GM21576 (cell line): Measurements from ENCODE around the gene NEDD4L.

Experiments used
- ATAC-seq: cut with Tn5 transposase; IDR thresholded peaks from one replicate; pipeline ENCODE4 v1.9.1; 2021; ENCODE audit warnings: mild to moderate bottlenecking, moderate library complexity; ENCODE audit not compliant: unreplicated experiment

Gene NEDD4L

GRCh38 chr18:58337285-58337684, 293.3 kb downstream of the NEDD4L start:
- ATAC-seq, result no peak

- ATAC-seq, result no peak
These were observed 293.7 kb downstream of the NEDD4L start for GRCh38 chr18:58337686-58338085.

- ATAC-seq, result no peak
These were observed 294.1 kb downstream of the NEDD4L start for GRCh38 chr18:58338141-58338540.

- ATAC-seq, result no peak
These were observed 295.1 kb downstream of the NEDD4L start for GRCh38 chr18:58338961-58339592.

- no peak for ATAC-seq
These were observed 295.9 kb downstream of the NEDD4L start for GRCh38 chr18:58339890-58340289.

GRCh38 chr18:58341916-58342315, 297.9 kb downstream of the NEDD4L start:
- ATAC-seq, result no peak

- no peak for ATAC-seq
These were observed 300.1 kb downstream of the NEDD4L start for GRCh38 chr18:58344080-58344670.

- ATAC-seq, result no peak
These were observed 300.9 kb downstream of the NEDD4L start for GRCh38 chr18:58344861-58345463.

GRCh38 chr18:58345875-58346274, 301.8 kb downstream of the NEDD4L start:
- ATAC-seq, result no peak

GRCh38 chr18:58347135-58347534, 303.1 kb downstream of the NEDD4L start:
- no peak for ATAC-seq

- no peak for ATAC-seq
These were observed 304.5 kb downstream of the NEDD4L start for GRCh38 chr18:58348517-58348916.

- ATAC-seq, result no peak
These were observed 304.9 kb downstream of the NEDD4L start for GRCh38 chr18:58348951-58349350.

GRCh38 chr18:58349650-58350049, 305.6 kb downstream of the NEDD4L start:
- no peak for ATAC-seq

GRCh38 chr18:58350526-58350925, 306.5 kb downstream of the NEDD4L start:
- no peak for ATAC-seq

GRCh38 chr18:58351776-58352175, 307.8 kb downstream of the NEDD4L start:
- ATAC-seq, result no peak

- no peak for ATAC-seq
These were observed 309.6 kb downstream of the NEDD4L start for GRCh38 chr18:58353581-58353980.

GRCh38 chr18:58354051-58354450, 310.0 kb downstream of the NEDD4L start:
- ATAC-seq, result no peak

GRCh38 chr18:58354791-58355190, 310.8 kb downstream of the NEDD4L start:
- ATAC-seq, result no peak

- ATAC-seq, result no peak
These were observed 311.2 kb downstream of the NEDD4L start for GRCh38 chr18:58355243-58355642.

GRCh38 chr18:58359218-58359617, 315.2 kb downstream of the NEDD4L start:
- no peak for ATAC-seq

- ATAC-seq, result no peak
These were observed 315.6 kb downstream of the NEDD4L start for GRCh38 chr18:58359620-58360019.

GRCh38 chr18:58360324-58360723, 316.3 kb downstream of the NEDD4L start:
- ATAC-seq, result no peak
